HepG2 (cell line): ENCODE results near the gene ESYT2. TPM values are rescaled to one million over a fixed set of nuclear protein-coding genes. Genes with fewer than 3 reads are reported as not detected.

ENCODE experiments used
- ATAC-seq: fragments of 200-7000 bp; cut with Tn5 transposase; 3 replicates; pipeline ENCODE4 v1.9.1; 2020; ENCODE audit warnings: mild to moderate bottlenecking, moderate library complexity
- BruUV-seq: library from RNA; stranded (reverse); fragments of 400-500 nt; replicated peaks from 2 replicates; lab custom pipeline; 2021; lab: Mats Ljungman, UMichigan
- CTCF ChIA-PET: fragments of 300-600 bp; formaldehyde crosslinking; extraction: SDS; loops from one replicate; lab custom pipeline; 2021; ENCODE audit warnings: low total read pairs, inconsistent platforms, low intra/inter-chr PET ratio; lab: Yijun Ruan, JAX
- POLR2A ChIA-PET: fragments of 350-600 bp; sonication (Branson Sonifier 250); formaldehyde crosslinking; loops from one replicate; lab custom pipeline; 2020; ENCODE audit warnings: antibody characterized with exemption, inconsistent platforms; lab: Yijun Ruan, JAX
- DNase-seq: peaks from one replicate; pipeline ENCODE4 v3.0.0-alpha.2; 2015; ENCODE audit warnings: low spot score
- FAIRE-seq: peaks from 3 replicates; lab custom pipeline; 2011; peaks lifted over from hg19 to GRCh38; lab: Jason Lieb, UNC
- H2AFZ ChIP-seq: one replicate; pipeline ENCODE4 v1.6.1; 2011; ENCODE audit warnings: low read length, inconsistent platforms
- H3K27ac ChIP-seq: fragments of 300-600 bp; 3 replicates; pipeline ENCODE4 v1.8.0; 2011; ENCODE audit warnings: mixed run types, mild to moderate bottlenecking, mixed read lengths, low read length, inconsistent platforms; ENCODE audit not compliant: insufficient read depth; ENCODE audit errors: extremely low read length
- H3K27me3 ChIP-seq, 2 experiments: fragments of 200-600 bp in 1 of 2; 2 replicates in 1 of 2; 3 replicates in 1 of 2; pipeline versions ENCODE4 v1.6.0 to v1.8.0; 2011; ENCODE audit warnings: low read length in 2 of 2, mild to moderate bottlenecking in 2 of 2, moderate library complexity in 2 of 2, inconsistent platforms in 1 of 2; ENCODE audit not compliant: insufficient read depth in 2 of 2, control insufficient read depth in 1 of 2
- H3K36me3 ChIP-seq, 2 experiments: fragments of 200-600 bp in 1 of 2; replicated peaks in 1 of 2; 2 replicates in 1 of 2; 3 replicates in 1 of 2; pipeline versions ENCODE4 v1.5.1 to v1.8.0; 2011; ENCODE audit warnings: low read length in 2 of 2, inconsistent platforms in 1 of 2; ENCODE audit not compliant: insufficient read depth in 2 of 2, control insufficient read depth in 1 of 2
- H3K4me1 ChIP-seq: 2 replicates; pipeline ENCODE4 v1.5.1; 2012; ENCODE audit warnings: low read length, inconsistent platforms; ENCODE audit not compliant: insufficient read depth
- H3K4me2 ChIP-seq: 2 replicates; pipeline ENCODE4 v1.6.0; 2011; ENCODE audit warnings: low read depth, low read length, inconsistent platforms
- H3K4me3 ChIP-seq, 3 experiments: fragments of 200-600 bp in 1 of 3; sonication (generic), shearing (Covaris generic) in 1 of 3; replicated peaks in 1 of 3; 2 replicates each; pipeline ENCODE4 v1.5.1; 2011 to 2016; ENCODE audit warnings: low read length in 3 of 3, inconsistent platforms in 2 of 3, low read depth in 2 of 3, mild to moderate bottlenecking in 2 of 3, control low read depth in 1 of 3, mixed read lengths in 1 of 3; ENCODE audit not compliant: insufficient read depth in 1 of 3
- H3K79me2 ChIP-seq: one replicate; pipeline ENCODE4 v1.6.1; 2011; ENCODE audit warnings: low read length, inconsistent platforms; ENCODE audit not compliant: insufficient read depth
- H3K9ac ChIP-seq: 2 replicates; pipeline ENCODE4 v1.6.0; 2011; ENCODE audit warnings: mild to moderate bottlenecking, low read depth, low read length, inconsistent platforms; ENCODE audit not compliant: insufficient read depth
- H3K9me3 ChIP-seq: 2 replicates; pipeline ENCODE4 v1.5.1; 2012; ENCODE audit warnings: mild to moderate bottlenecking, low read length
- H4K20me1 ChIP-seq: 2 replicates; pipeline ENCODE4 v1.6.0; 2011; ENCODE audit warnings: inconsistent platforms, mild to moderate bottlenecking, low read length, moderate library complexity; ENCODE audit not compliant: insufficient read depth
- ADNP ChIP-seq: sonication (generic); formaldehyde crosslinking; IDR thresholded peaks from 2 replicates; pipeline ENCODE4 v1.4.0; 2020; ENCODE audit warnings: missing genetic modification reagents
- BCL6 ChIP-seq: IDR thresholded peaks from 2 replicates; pipeline ENCODE4 v1.6.1; 2016; ENCODE audit warnings: missing genetic modification reagents, missing compliant biosample characterization
- DNMT3B ChIP-seq: conservative IDR thresholded peaks from 2 replicates; pipeline ENCODE4 v1.6.1; 2016; ENCODE audit warnings: missing biosample characterization, control low read depth
- ZFP82 ChIP-seq: sonication (generic); formaldehyde crosslinking; IDR thresholded peaks from 2 replicates; pipeline ENCODE4 v1.5.1; 2020; ENCODE audit warnings: mild to moderate bottlenecking, missing genetic modification reagents, borderline replicate concordance
- ZIK1 ChIP-seq: sonication (generic); formaldehyde crosslinking; IDR thresholded peaks from 2 replicates; pipeline ENCODE4 v1.5.0; 2020; ENCODE audit warnings: mild to moderate bottlenecking, low read depth, missing genetic modification reagents, borderline replicate concordance
- ZNF232 ChIP-seq: sonication (generic); formaldehyde crosslinking; IDR thresholded peaks from 2 replicates; pipeline ENCODE4 v1.4.0; 2020; ENCODE audit warnings: missing genetic modification reagents, borderline replicate concordance
- ZNF713 ChIP-seq: sonication (generic); formaldehyde crosslinking; IDR thresholded peaks from 2 replicates; pipeline ENCODE4 v1.4.0; 2020; ENCODE audit warnings: mild to moderate bottlenecking, missing genetic modification reagents
- WGBS: methylation state at CpG from one replicate; pipeline ENCODE4 v1.1.6; 2017; ENCODE audit warnings: low lambda C conversion rate; 5-methylcytosine and 5-hydroxymethylcytosine counted together
- in situ Hi-C: cut with HindIII; loops from 2 replicates; pipeline ENCODE4 v1.10.0; 2017; ENCODE audit warnings: low pct_unique_long_range_greater_than_20kb; ENCODE audit not compliant: extremely low pct_ligation_motif_present
- intact Hi-C: fragments of 100-400 bp; cut with micrococcal nuclease; formaldehyde crosslinking; loops from one replicate; pipeline ENCODE4 v1.10.0; 2022; ENCODE audit not compliant: unreplicated experiment
- polyA plus RNA-seq, 8 experiments: library from polyadenylated mRNA; depleted of rRNA in 3 of 8; stranded (reverse) in 7 of 8; unstranded in 1 of 8; fragments of >200 nt; fragmentation: Illumina TruSeq in 4 of 8; extraction: Trizol in 4 of 8; gene quantifications; 2 replicates each; pipeline versions ENCODE4 v1.2.1 to v1.2.3, GENCODE V29; 2011 to 2016; ENCODE audit warnings: low read depth in 4 of 8, missing spikeins in 1 of 8, mixed read lengths in 1 of 8; ENCODE audit not compliant: insufficient read depth in 1 of 8
- total RNA-seq, 5 experiments: library from RNA; depleted of rRNA; stranded (reverse); fragments of >200 nt; fragmentation: Illumina TruSeq; extraction: Trizol; gene quantifications; 2 replicates each; pipeline ENCODE4 v1.2.3, GENCODE V29; 2016; ENCODE audit warnings: low read depth in 1 of 5
- TF ChIP-seq, protein P1 (sequence below): sonication (generic); formaldehyde crosslinking; IDR thresholded peaks from 2 replicates; pipeline ENCODE4 v1.9.0; 2021; ENCODE audit warnings: missing genetic modification reagents, mild to moderate bottlenecking, borderline replicate concordance
- TF ChIP-seq, protein P2 (sequence below): sonication (generic); formaldehyde crosslinking; IDR thresholded peaks from 2 replicates; pipeline ENCODE4 v1.4.0; 2020; ENCODE audit warnings: mild to moderate bottlenecking, missing genetic modification reagents, borderline replicate concordance
- TF ChIP-seq, protein P3 (sequence below): sonication (generic); formaldehyde crosslinking; IDR thresholded peaks from 2 replicates; pipeline ENCODE4 v1.4.0; 2020; ENCODE audit warnings: missing genetic modification reagents, borderline replicate concordance

Gene ESYT2
- total and polyA plus RNA-seq, 2 of the 13 experiments (the other 11 are each of a cell fraction or from before 2014, with no cell fraction given), result 28.5 to 37.3 TPM

DNA sequence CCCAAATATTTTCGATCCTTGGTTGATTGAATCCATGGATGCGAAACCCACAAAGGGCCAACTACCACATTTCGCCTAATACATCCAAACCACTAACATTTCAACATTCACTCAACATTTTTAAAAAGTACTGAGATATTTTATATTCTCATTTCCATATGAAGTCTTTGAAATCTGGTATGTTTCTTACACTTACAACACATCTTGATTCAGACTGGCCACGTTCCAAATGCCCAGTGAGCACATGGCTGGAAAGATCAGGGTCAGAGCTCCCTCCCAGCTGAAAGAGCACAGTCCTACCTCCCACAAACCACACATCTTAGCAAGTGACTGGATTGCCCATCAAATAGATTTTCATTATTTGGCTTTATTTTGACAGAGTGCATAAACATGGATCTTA is 143.6 kb downstream of the ESYT2 start:
- 96% methylated on average over 4 of the region's 4 CpGs for WGBS
- Histone ChIP-seq H3K36me3 (peaks cover 7 to 70% of the 10 kb centered on the region in 2 experiments), H2AFZ (no peak overlapping the region), H3K4me3 (no peak overlapping the region), H3K4me1 (no peaks in the 10 kb centered on the region), H3K27me3 (no peaks in the 10 kb centered on the region), H3K27ac (no peak overlapping the region), H3K9me3 (no peaks in the 10 kb centered on the region), H4K20me1 (no peaks in the 10 kb centered on the region), H3K79me2 (no peaks in the 10 kb centered on the region), H3K4me2 (no peak overlapping the region), H3K9ac (no peak overlapping the region)
- POLR2A ChIA-PET, result no interaction called here
- no TSS peak for BruUV-seq
- intact Hi-C loops (no loop called here), in situ Hi-C loops (no loop called here)
- DNase-seq (no peak), FAIRE-seq (no peak), ATAC-seq (no peak)
- TF ChIP-seq BCL6, result no peak
- TF ChIP-seq, protein P1, sequence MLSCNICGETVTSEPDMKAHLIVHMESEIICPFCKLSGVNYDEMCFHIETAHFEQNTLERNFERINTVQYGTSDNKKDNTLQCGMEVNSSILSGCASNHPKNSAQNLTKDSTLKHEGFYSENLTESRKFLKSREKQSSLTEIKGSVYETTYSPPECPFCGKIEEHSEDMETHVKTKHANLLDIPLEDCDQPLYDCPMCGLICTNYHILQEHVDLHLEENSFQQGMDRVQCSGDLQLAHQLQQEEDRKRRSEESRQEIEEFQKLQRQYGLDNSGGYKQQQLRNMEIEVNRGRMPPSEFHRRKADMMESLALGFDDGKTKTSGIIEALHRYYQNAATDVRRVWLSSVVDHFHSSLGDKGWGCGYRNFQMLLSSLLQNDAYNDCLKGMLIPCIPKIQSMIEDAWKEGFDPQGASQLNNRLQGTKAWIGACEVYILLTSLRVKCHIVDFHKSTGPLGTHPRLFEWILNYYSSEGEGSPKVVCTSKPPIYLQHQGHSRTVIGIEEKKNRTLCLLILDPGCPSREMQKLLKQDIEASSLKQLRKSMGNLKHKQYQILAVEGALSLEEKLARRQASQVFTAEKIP (CRISPR knock-in tag), result no peak
- TF ChIP-seq, protein P2, sequence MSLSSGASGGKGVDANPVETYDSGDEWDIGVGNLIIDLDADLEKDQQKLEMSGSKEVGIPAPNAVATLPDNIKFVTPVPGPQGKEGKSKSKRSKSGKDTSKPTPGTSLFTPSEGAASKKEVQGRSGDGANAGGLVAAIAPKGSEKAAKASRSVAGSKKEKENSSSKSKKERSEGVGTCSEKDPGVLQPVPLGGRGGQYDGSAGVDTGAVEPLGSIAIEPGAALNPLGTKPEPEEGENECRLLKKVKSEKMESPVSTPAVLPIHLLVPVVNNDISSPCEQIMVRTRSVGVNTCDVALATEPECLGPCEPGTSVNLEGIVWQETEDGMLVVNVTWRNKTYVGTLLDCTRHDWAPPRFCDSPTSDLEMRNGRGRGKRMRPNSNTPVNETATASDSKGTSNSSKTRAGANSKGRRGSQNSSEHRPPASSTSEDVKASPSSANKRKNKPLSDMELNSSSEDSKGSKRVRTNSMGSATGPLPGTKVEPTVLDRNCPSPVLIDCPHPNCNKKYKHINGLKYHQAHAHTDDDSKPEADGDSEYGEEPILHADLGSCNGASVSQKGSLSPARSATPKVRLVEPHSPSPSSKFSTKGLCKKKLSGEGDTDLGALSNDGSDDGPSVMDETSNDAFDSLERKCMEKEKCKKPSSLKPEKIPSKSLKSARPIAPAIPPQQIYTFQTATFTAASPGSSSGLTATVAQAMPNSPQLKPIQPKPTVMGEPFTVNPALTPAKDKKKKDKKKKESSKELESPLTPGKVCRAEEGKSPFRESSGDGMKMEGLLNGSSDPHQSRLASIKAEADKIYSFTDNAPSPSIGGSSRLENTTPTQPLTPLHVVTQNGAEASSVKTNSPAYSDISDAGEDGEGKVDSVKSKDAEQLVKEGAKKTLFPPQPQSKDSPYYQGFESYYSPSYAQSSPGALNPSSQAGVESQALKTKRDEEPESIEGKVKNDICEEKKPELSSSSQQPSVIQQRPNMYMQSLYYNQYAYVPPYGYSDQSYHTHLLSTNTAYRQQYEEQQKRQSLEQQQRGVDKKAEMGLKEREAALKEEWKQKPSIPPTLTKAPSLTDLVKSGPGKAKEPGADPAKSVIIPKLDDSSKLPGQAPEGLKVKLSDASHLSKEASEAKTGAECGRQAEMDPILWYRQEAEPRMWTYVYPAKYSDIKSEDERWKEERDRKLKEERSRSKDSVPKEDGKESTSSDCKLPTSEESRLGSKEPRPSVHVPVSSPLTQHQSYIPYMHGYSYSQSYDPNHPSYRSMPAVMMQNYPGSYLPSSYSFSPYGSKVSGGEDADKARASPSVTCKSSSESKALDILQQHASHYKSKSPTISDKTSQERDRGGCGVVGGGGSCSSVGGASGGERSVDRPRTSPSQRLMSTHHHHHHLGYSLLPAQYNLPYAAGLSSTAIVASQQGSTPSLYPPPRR (CRISPR knock-in tag), result no peak
- no peak for TF ChIP-seq ZIK1
- TF ChIP-seq ZNF713 (CRISPR knock-in tag), result no peak
- TF ChIP-seq ZNF232 (CRISPR knock-in tag), result no peak
- TF ChIP-seq, protein P3, sequence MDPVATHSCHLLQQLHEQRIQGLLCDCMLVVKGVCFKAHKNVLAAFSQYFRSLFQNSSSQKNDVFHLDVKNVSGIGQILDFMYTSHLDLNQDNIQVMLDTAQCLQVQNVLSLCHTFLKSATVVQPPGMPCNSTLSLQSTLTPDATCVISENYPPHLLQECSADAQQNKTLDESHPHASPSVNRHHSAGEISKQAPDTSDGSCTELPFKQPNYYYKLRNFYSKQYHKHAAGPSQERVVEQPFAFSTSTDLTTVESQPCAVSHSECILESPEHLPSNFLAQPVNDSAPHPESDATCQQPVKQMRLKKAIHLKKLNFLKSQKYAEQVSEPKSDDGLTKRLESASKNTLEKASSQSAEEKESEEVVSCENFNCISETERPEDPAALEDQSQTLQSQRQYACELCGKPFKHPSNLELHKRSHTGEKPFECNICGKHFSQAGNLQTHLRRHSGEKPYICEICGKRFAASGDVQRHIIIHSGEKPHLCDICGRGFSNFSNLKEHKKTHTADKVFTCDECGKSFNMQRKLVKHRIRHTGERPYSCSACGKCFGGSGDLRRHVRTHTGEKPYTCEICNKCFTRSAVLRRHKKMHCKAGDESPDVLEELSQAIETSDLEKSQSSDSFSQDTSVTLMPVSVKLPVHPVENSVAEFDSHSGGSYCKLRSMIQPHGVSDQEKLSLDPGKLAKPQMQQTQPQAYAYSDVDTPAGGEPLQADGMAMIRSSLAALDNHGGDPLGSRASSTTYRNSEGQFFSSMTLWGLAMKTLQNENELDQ, result no peak
- TF ChIP-seq DNMT3B (CRISPR knock-in tag), result no peak
- TF ChIP-seq ADNP (CRISPR knock-in tag), result no peak
- no peak for TF ChIP-seq ZFP82 (CRISPR knock-in tag)
- CTCF ChIA-PET, result no interaction called here
